Eye (tissue), 1 donor: ENCODE data around the gene CARD16.
"Not testable (repeated sequence)": the region's sequence is repeated elsewhere in the genome, so short reads cannot be mapped to it uniquely, and the experiment has no call there.

Source experiments
- DNase-seq: peaks from one replicate; pipeline ENCODE4 v3.0.0-alpha.2; 2015

CARD16 gene

GRCh38 chr11:105046898-105047579 lies 1.9 kb upstream of the CARD16 start:
- peak; percentile 34 for DNase-seq

- DNase-seq = no peak
These were observed 651 bp upstream of the CARD16 start for GRCh38 chr11:105045676-105046296.

- no peak for DNase-seq
These were observed 3.0 kb downstream of the CARD16 start for GRCh38 chr11:105042178-105042577.

- DNase-seq = no peak
These were observed 4.4 kb downstream of the CARD16 start for GRCh38 chr11:105040703-105041102.

- DNase-seq = no peak
These were observed 10.1 kb downstream of the CARD16 start, which contains the start of gene CASP1 for GRCh38 chr11:105034813-105035620. Gene CASP1 (minus strand): TSS chr11:105035144. CDS start chr11:105035113, 31 bp downstream.

GRCh38 chr11:105034388-105034787 lies 10.7 kb downstream of the CARD16 start:
- DNase-seq = not testable (repeated sequence)

- no peak for DNase-seq
These were observed 11.4 kb downstream of the CARD16 start for GRCh38 chr11:105033781-105034180.

GRCh38 chr11:105033343-105033742 lies 11.8 kb downstream of the CARD16 start:
- no peak for DNase-seq

- DNase-seq = no peak
These were observed 12.6 kb downstream of the CARD16 start for GRCh38 chr11:105032495-105032894.

GRCh38 chr11:105027678-105028077 lies 17.5 kb downstream of the CARD16 start:
- DNase-seq = no peak

GRCh38 chr11:105024394-105024793 lies 20.7 kb downstream of the CARD16 start:
- DNase-seq = no peak

- DNase-seq = no peak
These were observed 22.1 kb downstream of the CARD16 start, which contains the start of gene CASP5 for GRCh38 chr11:105023003-105023402. Gene CASP5 (minus strand): TSS chr11:105023168. CDS start chr11:105023136, 32 bp downstream.

- no peak for DNase-seq
These were observed 22.6 kb downstream of the CARD16 start for GRCh38 chr11:105022527-105022926.

GRCh38 chr11:105007463-105007862 lies 37.7 kb downstream of the CARD16 start:
- DNase-seq = no peak

- no peak for DNase-seq
These were observed 39.7 kb downstream of the CARD16 start for GRCh38 chr11:105005451-105005845.

- no peak for DNase-seq
These were observed 41.1 kb downstream of the CARD16 start for GRCh38 chr11:105004021-105004420.

- no peak for DNase-seq
These were observed 42.0 kb downstream of the CARD16 start for GRCh38 chr11:105003151-105003550.

- no peak for DNase-seq
These were observed 44.3 kb downstream of the CARD16 start for GRCh38 chr11:105000797-105001196.

GRCh38 chr11:105000167-105000566 lies 45.0 kb downstream of the CARD16 start:
- DNase-seq = no peak

- no peak for DNase-seq
These were observed 45.4 kb downstream of the CARD16 start for GRCh38 chr11:104999721-105000120.

- DNase-seq = no peak
These were observed 47.8 kb downstream of the CARD16 start for GRCh38 chr11:104997288-104997687.

GRCh38 chr11:104995001-104995408 lies 50.1 kb downstream of the CARD16 start:
- DNase-seq = no peak

- DNase-seq = no peak
These were observed 52.4 kb downstream of the CARD16 start for GRCh38 chr11:104992781-104993180.

- DNase-seq = no peak
These were observed 53.1 kb downstream of the CARD16 start for GRCh38 chr11:104991994-104992393.
